Endothelial cell of umbilical vein (primary cell): ENCODE data around the gene NT5C1A. TPM values are rescaled to one million over a fixed set of nuclear protein-coding genes. Genes with fewer than 3 reads are reported as not detected.

Experiments used
- BruUV-seq: library from RNA; stranded (reverse); fragments of 400-500 nt; replicated peaks from 2 replicates; lab custom pipeline; 2021; lab: Mats Ljungman, UMichigan
- CTCF ChIA-PET: fragments of 300-600, 350-600 bp; sonication (Branson Sonifier 250); formaldehyde crosslinking; loops from one replicate; lab custom pipeline; 2021; ENCODE audit warnings: antibody characterized with exemption, inconsistent platforms; lab: Charles Lee
- POLR2A ChIA-PET: fragments of 300-600, 350-600 bp; sonication (Branson Sonifier 250); formaldehyde crosslinking; loops from one replicate; lab custom pipeline; 2021; ENCODE audit warnings: antibody characterized with exemption, inconsistent platforms; lab: Charles Lee
- DNase-seq: peaks from one replicate; pipeline ENCODE4 v3.0.0-alpha.2; 2011; ENCODE audit warnings: low read depth, low spot score
- FAIRE-seq: peaks from 2 replicates; lab custom pipeline; 2011; peaks lifted over from hg19 to GRCh38; lab: Jason Lieb, UNC
- H2AFZ ChIP-seq: 2 replicates; pipeline ENCODE4 v1.6.0; 2012; ENCODE audit warnings: low read depth, low read length, control low read depth, inconsistent platforms
- H3K27ac ChIP-seq: 2 replicates; pipeline ENCODE4 v1.5.1; 2011; ENCODE audit warnings: low read depth, mild to moderate bottlenecking, control low read depth, low read length, moderate library complexity; ENCODE audit not compliant: insufficient read depth
- H3K27me3 ChIP-seq, 2 experiments: 2 replicates each; pipeline versions ENCODE4 v1.6.0 to v1.6.1; 2011; ENCODE audit warnings: low read length in 2 of 2, mixed read lengths in 1 of 2; ENCODE audit not compliant: control insufficient read depth in 2 of 2, insufficient read depth in 2 of 2
- H3K36me3 ChIP-seq, 2 experiments: 2 replicates in 1 of 2; 3 replicates in 1 of 2; pipeline ENCODE4 v1.5.1; 2011; ENCODE audit warnings: low read length in 2 of 2, mild to moderate bottlenecking in 1 of 2, moderate library complexity in 1 of 2; ENCODE audit not compliant: control insufficient read depth in 2 of 2, insufficient read depth in 2 of 2; ENCODE audit errors: extremely low read depth in 1 of 2
- H3K4me1 ChIP-seq: 3 replicates; pipeline ENCODE4 v1.5.1; 2011; ENCODE audit warnings: mild to moderate bottlenecking, low read length; ENCODE audit not compliant: control insufficient read depth, insufficient read depth; ENCODE audit errors: extremely low read depth
- H3K4me2 ChIP-seq: 2 replicates; pipeline ENCODE4 v1.6.1; 2011; ENCODE audit warnings: low read length, control low read depth, mixed read lengths; ENCODE audit not compliant: insufficient read depth
- H3K4me3 ChIP-seq, 3 experiments: fragments of 200-600 bp in 1 of 3; sonication (generic), shearing (Covaris generic) in 1 of 3; replicated peaks in 1 of 3; 2 replicates each; pipeline ENCODE4 v1.5.1; 2011 to 2016; ENCODE audit warnings: control low read depth in 3 of 3, low read length in 3 of 3, mild to moderate bottlenecking in 2 of 3, inconsistent platforms in 1 of 3, low read depth in 1 of 3, moderate library complexity in 1 of 3; ENCODE audit not compliant: insufficient read depth in 1 of 3
- H3K79me2 ChIP-seq: 2 replicates; pipeline ENCODE4 v1.6.0; 2012; ENCODE audit warnings: low read length, inconsistent platforms; ENCODE audit not compliant: control insufficient read depth, insufficient read depth
- H3K9ac ChIP-seq: replicated peaks from 2 replicates; pipeline ENCODE3; 2011; ENCODE audit warnings: low read length, control low read depth; ENCODE audit not compliant: insufficient read depth; ENCODE audit errors: extremely low read depth
- H3K9me1 ChIP-seq: replicated peaks from 3 replicates; pipeline ENCODE4 v1.6.0; 2011; ENCODE audit warnings: mild to moderate bottlenecking, low read length; ENCODE audit not compliant: control insufficient read depth, insufficient read depth; ENCODE audit errors: extremely low read depth
- H3K9me3 ChIP-seq: replicated peaks from 2 replicates; pipeline ENCODE4 v1.5.1; 2012; ENCODE audit warnings: low read length, inconsistent platforms; ENCODE audit not compliant: control insufficient read depth, insufficient read depth
- H4K20me1 ChIP-seq: replicated peaks from 2 replicates; pipeline ENCODE3; 2011; ENCODE audit warnings: mild to moderate bottlenecking, low read length; ENCODE audit not compliant: control insufficient read depth, insufficient read depth; ENCODE audit errors: extremely low read depth
- CTCF ChIP-seq, 2 donors: IDR thresholded peaks; 1 replicate in 1 of 2; 2 replicates in 1 of 2; pipeline ENCODE4 v1.5.1; 2011; ENCODE audit warnings: low read length in 2 of 2, mild to moderate bottlenecking in 2 of 2, moderate library complexity in 2 of 2, control low read depth in 1 of 2, inconsistent platforms in 1 of 2, low read depth in 1 of 2; ENCODE audit not compliant: insufficient read depth in 1 of 2; ENCODE audit errors: extremely low read depth in 1 of 2
- EZH2 ChIP-seq: IDR thresholded peaks from 2 replicates; pipeline ENCODE4 v1.6.1; 2012; ENCODE audit warnings: borderline replicate concordance, low read depth, mild to moderate bottlenecking, moderate library complexity, low read length, inconsistent platforms; ENCODE audit not compliant: severe bottlenecking
- FOS ChIP-seq: IDR thresholded peaks from 2 replicates; pipeline ENCODE4 v1.6.1; 2011; ENCODE audit warnings: mild to moderate bottlenecking, low read length, moderate library complexity, borderline replicate concordance; ENCODE audit not compliant: insufficient read depth
- GATA2 ChIP-seq: IDR thresholded peaks from 2 replicates; pipeline ENCODE4 v1.7.0; 2011; ENCODE audit warnings: low read depth, mild to moderate bottlenecking, moderate library complexity, mixed read lengths, low read length; ENCODE audit not compliant: insufficient read length, insufficient read depth
- JUN ChIP-seq: IDR thresholded peaks from 2 replicates; pipeline ENCODE4 v1.6.1; 2011; ENCODE audit warnings: borderline replicate concordance, low read depth; ENCODE audit not compliant: insufficient read length, insufficient read depth
- MAX ChIP-seq: IDR thresholded peaks from 2 replicates; pipeline ENCODE4 v1.6.1; 2011; ENCODE audit not compliant: insufficient read depth, insufficient read length
- MYC ChIP-seq: IDR thresholded peaks from one replicate; pipeline ENCODE4 v1.6.1; 2011; ENCODE audit warnings: mild to moderate bottlenecking, low read depth, low read length
- POLR2A ChIP-seq: IDR thresholded peaks from 2 replicates; pipeline ENCODE4 v1.6.1; 2012; ENCODE audit warnings: low read depth, mild to moderate bottlenecking, control low read depth, low read length
- POLR2AphosphoS5 ChIP-seq: IDR thresholded peaks from 2 replicates; pipeline ENCODE4 v1.6.1; 2012; ENCODE audit warnings: low read depth, mild to moderate bottlenecking, control low read depth, low read length, moderate library complexity; ENCODE audit not compliant: insufficient read depth
- dilution Hi-C: fragments of 300-500 bp; cut with MboI; formaldehyde crosslinking; loops from one replicate; pipeline ENCODE4 v1.15.0; 2019; ENCODE audit warnings: low sequenced_read_pairs; ENCODE audit not compliant: extremely low pct_ligation_motif_present
- intact Hi-C: fragments of 100-400 bp; cut with micrococcal nuclease; formaldehyde crosslinking; loops from one replicate; pipeline ENCODE4 v1.10.0; 2022
- polyA plus RNA-seq, 4 experiments: library from polyadenylated mRNA; depleted of rRNA in 3 of 4; stranded (reverse) in 3 of 4; unstranded in 1 of 4; fragments of >200 nt; gene quantifications; 2 replicates each; pipeline versions ENCODE4 v1.2.1 to v1.2.3, GENCODE V29; 2011 to 2012; ENCODE audit warnings: missing spikeins in 1 of 4
- total RNA-seq: library from RNA; stranded (reverse); gene quantifications from 2 replicates; pipeline ENCODE4 v1.2.3, GENCODE V29; 2021

NT5C1A gene
- total and polyA plus RNA-seq, 2 donors (not counting 3 experiments of a cell fraction or from before 2014, with no cell fraction given) = not detected

GRCh38 chr1:39688706-39689105, 16.8 kb upstream of the NT5C1A start:
- no peaks in the 10 kb centered on the region for H3K9me3 ChIP-seq
- no peak overlapping the region for H3K9ac ChIP-seq
- no peaks in the 10 kb centered on the region for H4K20me1 ChIP-seq
- no peak overlapping the region for H3K4me2 ChIP-seq
- no peaks in the 10 kb centered on the region for H3K36me3 ChIP-seq
- ChIA-PET POLR2A (no interaction called here), CTCF (no interaction called here)
- DNase-seq = no peak
- intact Hi-C loops = no loop called here
- H3K4me3 ChIP-seq = no peak overlapping the region
- no TSS peak for BruUV-seq
- no peaks in the 10 kb centered on the region for H3K79me2 ChIP-seq
- dilution Hi-C loops = no loop called here
- peaks cover 69 to 71% of the 10 kb centered on the region in 2 experiments for H3K27me3 ChIP-seq
- no peaks in the 10 kb centered on the region for H3K4me1 ChIP-seq
- no peak overlapping the region for H3K27ac ChIP-seq
- H2AFZ ChIP-seq = no peak overlapping the region
- FAIRE-seq = no peak
- no peak for TF ChIP-seq MAX
- TF ChIP-seq POLR2A = no peak
- no peak for TF ChIP-seq POLR2AphosphoS5
- H3K9me1 ChIP-seq = no peaks in the 10 kb centered on the region

GRCh38 chr1:39687243-39687642, 15.3 kb upstream of the NT5C1A start:
- Histone ChIP-seq H3K4me1 (no peaks in the 10 kb centered on the region), H3K9me3 (no peaks in the 10 kb centered on the region), H3K36me3 (no peaks in the 10 kb centered on the region), H3K9ac (no peak overlapping the region), H2AFZ (no peak overlapping the region), H3K27me3 (peaks cover 62 to 68% of the 10 kb centered on the region in 2 experiments), H3K79me2 (no peaks in the 10 kb centered on the region), H3K4me2 (no peak overlapping the region), H4K20me1 (no peaks in the 10 kb centered on the region), H3K27ac (no peak overlapping the region), H3K4me3 (no peak overlapping the region), H3K9me1 (no peaks in the 10 kb centered on the region)
- ChIA-PET CTCF (interaction anchor here (1.0 to 1.3 kb wide), 2 partner anchors 14 to 34 kb away, joined by 3 read pairs; no protein-coding TSS in a partner anchor), POLR2A (no interaction called here)
- no TSS peak for BruUV-seq
- intact Hi-C loops (no loop called here), dilution Hi-C loops (no loop called here)
- no peak for FAIRE-seq
- TF ChIP-seq POLR2AphosphoS5 (no peak), CTCF (IDR thresholded peaks at IDR 0.05; ENCODE audit: extremely low read depth in 1 of 2, insufficient read depth in 1 of 2, low read depth in 1 of 2, low read length in 2 of 2) (no peak), EZH2 (no peak), FOS (no peak), MYC (no peak), POLR2A (no peak), GATA2 (no peak), JUN (no peak), MAX (no peak)
- DNase-seq = no peak
